Naive B cell (primary cell): ENCODE data around the gene MMS19. TPM values are rescaled to one million over a fixed set of nuclear protein-coding genes. Genes with fewer than 3 reads are reported as not detected.
"Not testable (repeated sequence)": the region's sequence is repeated elsewhere in the genome, so short reads cannot be mapped to it uniquely, and the experiment has no call there.

Experiments
- ATAC-seq, 2 donors: fragments of 150-1000 bp; cut with Tn5 transposase; 2 replicates each; pipeline ENCODE4 v1.10.0; 2021; ENCODE audit warnings: low read depth in 2 of 2, mild to moderate bottlenecking in 2 of 2, moderate library complexity in 2 of 2
- DNase-seq: peaks from one replicate; pipeline ENCODE4 v3.0.0; 2022
- H3K27ac Mint-ChIP-seq, 6 donors: one replicate each; pipeline ENCODE4 v1.8.0; 2020 to 2022; ENCODE audit warnings: mild to moderate bottlenecking in 6 of 6, mixed read lengths in 6 of 6, moderate library complexity in 5 of 6, inconsistent platforms in 2 of 6
- H3K27me3 Mint-ChIP-seq, 3 donors: one replicate each; pipeline ENCODE4 v1.8.0; 2021 to 2022; ENCODE audit warnings: mixed read lengths in 3 of 3, mild to moderate bottlenecking in 1 of 3
- H3K36me3 Mint-ChIP-seq, 2 donors: one replicate each; pipeline ENCODE4 v1.8.0; 2020 to 2022; ENCODE audit warnings: mixed read lengths in 2 of 2, inconsistent platforms in 1 of 2, mild to moderate bottlenecking in 1 of 2
- H3K4me1 Mint-ChIP-seq, 3 donors: one replicate each; pipeline ENCODE4 v1.8.0; 2020 to 2022; ENCODE audit warnings: mixed read lengths in 3 of 3, inconsistent platforms in 1 of 3, mild to moderate bottlenecking in 1 of 3, moderate library complexity in 1 of 3
- H3K4me3 Mint-ChIP-seq, 8 donors: one replicate each; pipeline ENCODE4 v1.8.0; 2020 to 2022; ENCODE audit warnings: mild to moderate bottlenecking in 8 of 8, mixed read lengths in 8 of 8, moderate library complexity in 8 of 8, inconsistent platforms in 2 of 8
- H3K9me3 Mint-ChIP-seq, 7 donors: one replicate each; pipeline ENCODE4 v1.8.0; 2020 to 2022; ENCODE audit warnings: mixed read lengths in 7 of 7, mild to moderate bottlenecking in 5 of 7, inconsistent platforms in 2 of 7, moderate library complexity in 1 of 7
- polyA plus RNA-seq, 6 donors: library from polyadenylated mRNA; unstranded; fragments of 300-500 nt; fragmentation: Illumina TruSeq; gene quantifications; one replicate each; pipeline ENCODE4 v1.2.3, GENCODE V29; 2021; ENCODE audit warnings: low read depth in 6 of 6

The MMS19 gene
- polyA plus RNA-seq, 6 donors from 2014 or later = 22.5 to 44.3 (median 26.6) TPM

DNA sequence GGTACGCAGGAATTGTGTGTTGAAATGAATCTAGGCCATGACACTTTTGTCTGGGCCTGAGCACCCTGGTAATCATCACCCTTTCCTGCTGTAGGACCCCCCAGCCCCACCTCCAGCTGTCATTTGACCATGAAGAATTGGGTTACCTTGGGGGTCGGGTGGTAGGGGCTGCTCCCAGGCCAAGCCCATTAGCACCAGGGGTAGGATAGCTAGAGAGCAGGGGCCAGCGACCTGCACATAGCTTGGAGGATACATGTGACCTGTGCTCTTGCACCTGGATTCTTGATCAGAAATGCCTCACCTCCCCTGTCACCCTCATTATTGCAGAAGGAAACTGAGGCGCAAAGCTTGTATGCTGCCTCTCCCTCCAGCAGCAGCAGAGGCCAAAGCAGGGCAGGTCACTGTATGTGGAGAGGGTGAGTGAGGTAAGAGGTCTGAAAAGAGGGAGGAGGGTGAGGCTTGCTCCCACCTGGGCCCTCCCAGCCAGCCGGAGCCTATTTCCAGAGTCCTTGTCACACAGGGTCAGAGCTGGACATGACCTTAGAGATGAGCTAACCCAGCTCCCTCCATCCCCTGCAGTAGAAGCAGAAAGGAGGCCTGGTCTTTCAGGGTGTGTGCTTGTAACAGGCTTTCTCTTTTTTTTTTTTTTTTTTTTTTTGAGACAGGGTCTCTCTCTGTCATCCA, 39.1 kb upstream of the MMS19 start:
- Mint-ChIP-seq H3K27me3 (peaks cover 0 to 4% (median 0%) of the 10 kb centered on the region in 3 donors), H3K4me3 (no peak overlapping the region), H3K4me1 (no peaks in the 10 kb centered on the region), H3K27ac (peak overlapping the region in 1 of 6 donors; percentile 70), H3K36me3 (no peaks in the 10 kb centered on the region), H3K9me3 (no peaks in the 10 kb centered on the region)
- DNase-seq (no peak), ATAC-seq (no peak)

DNA sequence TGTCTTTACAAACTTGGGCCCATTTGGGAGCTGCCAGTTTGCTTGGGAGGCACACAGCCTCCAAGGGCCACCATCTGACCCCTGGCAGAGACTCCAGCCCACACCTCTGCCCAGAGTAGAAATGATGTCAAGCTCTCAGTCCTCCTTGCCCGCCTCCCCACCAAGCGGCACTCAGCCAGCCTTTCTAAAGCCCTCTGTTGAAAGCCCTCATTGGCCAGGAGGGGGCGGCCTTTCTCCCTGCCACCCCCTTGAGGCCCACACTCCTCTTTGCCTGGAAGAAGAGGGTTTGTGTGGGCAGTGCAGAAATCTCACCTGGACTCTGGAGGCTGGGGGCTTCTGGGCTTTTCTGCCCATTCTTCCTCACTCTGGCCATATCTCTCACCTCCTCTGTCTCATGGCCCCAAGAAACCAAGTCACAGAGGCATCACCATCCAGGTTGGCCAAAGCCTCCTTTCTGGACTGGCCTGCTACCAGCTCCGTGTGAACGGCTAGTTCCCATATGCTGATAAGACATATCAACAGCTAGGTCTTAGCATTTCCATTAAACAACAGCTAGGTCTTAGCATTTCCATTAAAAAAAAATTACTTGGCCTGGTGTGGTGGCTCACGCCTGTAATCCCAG, 36.6 kb upstream of the MMS19 start:
- ATAC-seq (no peak), DNase-seq (no peak)
- H3K36me3 Mint-ChIP-seq = peaks cover 0 to 4% of the 10 kb centered on the region in 2 donors
- peaks cover 0 to 3% (median 1%) of the 10 kb centered on the region in 7 donors for H3K9me3 Mint-ChIP-seq
- H3K4me3 Mint-ChIP-seq = no peak overlapping the region
- peaks cover 0 to 4% (median 0%) of the 10 kb centered on the region in 3 donors for H3K27me3 Mint-ChIP-seq
- H3K27ac Mint-ChIP-seq = no peak overlapping the region
- no peaks in the 10 kb centered on the region for H3K4me1 Mint-ChIP-seq

DNA sequence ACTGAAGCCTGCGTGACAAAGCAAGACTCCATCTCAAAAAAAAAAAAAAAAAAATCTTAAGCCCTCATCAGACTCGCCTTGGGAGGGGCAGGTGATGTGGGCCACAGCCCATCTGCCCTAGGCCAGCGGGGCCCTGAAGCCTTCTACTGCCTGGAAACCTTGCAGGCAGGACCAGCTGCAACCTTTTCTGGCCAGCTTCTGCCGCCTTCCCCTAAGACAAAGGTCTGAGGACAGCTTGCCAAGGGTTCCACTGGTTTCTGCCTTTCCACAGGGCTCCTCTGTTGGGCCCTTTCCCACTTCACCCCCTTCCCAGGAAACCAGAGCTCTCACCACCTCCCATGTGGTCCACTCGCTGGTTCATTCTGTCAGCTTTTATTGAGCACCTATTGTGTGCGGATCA, 35.7 kb upstream of the MMS19 start:
- no peak overlapping the region for H3K4me3 Mint-ChIP-seq
- peaks cover 0 to 8% of the 10 kb centered on the region in 2 donors for H3K36me3 Mint-ChIP-seq
- DNase-seq = no peak
- no peak overlapping the region for H3K27ac Mint-ChIP-seq
- ATAC-seq = no peak
- H3K9me3 Mint-ChIP-seq = peaks cover 0 to 5% (median 4%) of the 10 kb centered on the region in 7 donors
- no peaks in the 10 kb centered on the region for H3K4me1 Mint-ChIP-seq
- H3K27me3 Mint-ChIP-seq = peaks cover 0 to 4% (median 0%) of the 10 kb centered on the region in 3 donors

DNA sequence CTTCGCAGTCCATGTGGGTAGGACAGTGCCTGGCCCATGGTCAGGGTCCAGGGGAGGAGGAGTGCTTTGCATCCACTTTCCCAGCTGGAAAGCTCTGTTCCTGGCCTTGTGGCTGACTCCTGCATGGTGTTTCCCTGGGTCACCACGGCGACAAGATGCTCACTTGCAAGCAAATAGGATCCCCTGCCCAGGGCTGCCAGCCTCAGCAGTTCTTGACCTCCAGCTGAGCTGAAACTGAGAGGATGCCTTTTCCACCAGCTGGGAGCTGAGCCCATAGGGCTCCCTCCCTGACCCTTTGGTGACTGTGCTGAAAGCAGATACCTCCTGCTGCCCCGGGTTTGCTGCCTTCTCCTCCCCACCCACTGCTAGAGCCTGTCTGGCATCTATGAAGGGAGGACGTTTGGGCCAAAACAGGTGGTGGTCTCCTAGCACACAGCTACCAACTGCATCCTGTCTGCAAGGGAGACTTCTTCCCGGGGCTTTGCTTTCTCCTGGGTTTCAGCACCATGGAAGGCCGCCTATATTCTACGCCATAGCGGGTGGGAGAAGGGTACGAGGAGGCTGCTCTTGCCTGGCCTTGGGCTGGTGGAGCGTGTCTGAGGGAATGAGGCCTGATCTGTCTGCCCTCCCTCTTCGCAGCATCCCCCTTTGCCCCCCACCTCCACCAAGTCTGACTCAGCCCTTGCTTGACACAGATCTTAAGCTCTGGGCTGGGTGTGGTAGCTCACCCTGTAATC, 34.9 kb upstream of the MMS19 start:
- no peak overlapping the region for H3K4me3 Mint-ChIP-seq
- H3K36me3 Mint-ChIP-seq = peaks cover 0 to 8% of the 10 kb centered on the region in 2 donors
- peaks cover 0 to 5% (median 4%) of the 10 kb centered on the region in 7 donors for H3K9me3 Mint-ChIP-seq
- no peak for DNase-seq
- ATAC-seq = no peak
- H3K4me1 Mint-ChIP-seq = no peaks in the 10 kb centered on the region
- H3K27me3 Mint-ChIP-seq = peaks cover 0 to 4% (median 0%) of the 10 kb centered on the region in 3 donors
- H3K27ac Mint-ChIP-seq = no peak overlapping the region

DNA sequence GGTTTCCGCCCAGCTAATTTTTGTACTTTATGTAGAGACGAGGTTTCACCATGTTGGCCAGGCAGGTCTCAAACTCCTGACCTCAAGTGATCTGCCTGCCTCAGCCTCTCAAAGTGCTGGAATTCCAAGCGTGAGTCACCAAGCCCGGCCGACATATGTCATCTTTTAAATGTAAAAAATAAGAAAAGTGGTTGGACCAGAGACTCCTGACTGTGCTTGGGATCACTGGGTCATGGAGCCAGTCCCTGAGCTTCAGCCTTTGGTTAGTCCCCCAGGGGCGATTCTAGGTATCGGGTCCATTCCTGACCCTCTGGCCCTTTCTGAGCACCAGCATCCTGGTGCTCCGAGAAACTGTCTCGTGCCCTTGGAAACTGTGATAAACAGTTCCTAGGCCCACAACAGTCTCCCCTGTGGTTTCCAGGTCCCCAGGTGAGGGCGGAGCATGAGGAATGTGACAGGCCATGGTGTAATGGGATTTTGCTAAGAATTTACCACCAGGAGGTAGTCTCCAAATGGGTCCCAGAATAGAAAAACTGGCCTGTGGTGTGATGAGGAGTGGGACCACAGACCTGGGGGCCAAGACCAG, 33.3 kb upstream of the MMS19 start:
- no peak overlapping the region for H3K4me3 Mint-ChIP-seq
- H3K4me1 Mint-ChIP-seq = no peaks in the 10 kb centered on the region
- H3K27ac Mint-ChIP-seq = no peak overlapping the region
- DNase-seq = no peak
- peaks cover 0 to 5% (median 4%) of the 10 kb centered on the region in 7 donors for H3K9me3 Mint-ChIP-seq
- peaks cover 0 to 4% (median 0%) of the 10 kb centered on the region in 3 donors for H3K27me3 Mint-ChIP-seq
- H3K36me3 Mint-ChIP-seq = peaks cover 0 to 8% of the 10 kb centered on the region in 2 donors
- no peak for ATAC-seq

DNA sequence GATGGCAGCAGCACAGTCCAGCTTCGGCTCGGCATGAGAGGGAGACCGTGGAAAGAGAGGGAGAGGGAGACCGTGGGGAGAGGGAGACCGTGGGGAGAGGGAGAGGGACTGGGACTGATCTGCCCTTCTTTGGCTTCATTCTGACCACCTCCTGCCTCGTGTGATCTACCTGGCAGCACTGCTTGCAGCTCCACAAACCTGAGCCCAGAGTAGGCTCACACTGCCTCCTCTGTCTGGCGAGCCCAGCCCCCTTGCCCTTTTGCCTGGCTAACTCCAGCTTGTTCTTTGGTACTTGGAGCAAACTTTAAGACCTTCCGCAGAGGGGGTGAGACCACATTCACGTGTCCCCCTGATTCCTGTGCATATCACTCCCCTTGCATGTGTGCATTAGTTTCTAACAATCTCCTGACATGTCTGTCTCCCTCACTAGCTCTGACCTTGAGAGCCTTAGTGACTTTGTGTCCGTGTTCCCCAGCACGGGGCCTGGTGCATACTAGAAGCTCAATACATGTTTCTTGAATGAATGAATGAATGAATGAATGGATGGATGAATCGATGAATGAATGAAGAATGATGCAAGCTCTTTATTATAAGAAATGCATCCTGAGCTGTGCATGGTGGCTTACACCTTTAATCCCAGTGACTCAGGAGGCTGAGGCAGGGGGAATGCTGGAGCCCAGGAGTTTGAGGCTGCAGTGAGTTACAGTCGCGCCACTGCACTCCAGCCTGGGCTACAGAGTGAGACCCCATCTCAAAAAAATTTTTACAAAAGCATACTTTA, 31.7 kb upstream of the MMS19 start:
- peaks cover 0 to 5% (median 4%) of the 10 kb centered on the region in 7 donors for H3K9me3 Mint-ChIP-seq
- no peak overlapping the region for H3K4me3 Mint-ChIP-seq
- H3K27me3 Mint-ChIP-seq = peaks cover 0 to 2% (median 0%) of the 10 kb centered on the region in 3 donors
- ATAC-seq (no peak), DNase-seq (no peak)
- peaks cover 0 to 8% of the 10 kb centered on the region in 2 donors for H3K36me3 Mint-ChIP-seq
- peak overlapping the region in 1 of 6 donors; percentile 68 for H3K27ac Mint-ChIP-seq
- H3K4me1 Mint-ChIP-seq = no peaks in the 10 kb centered on the region

DNA sequence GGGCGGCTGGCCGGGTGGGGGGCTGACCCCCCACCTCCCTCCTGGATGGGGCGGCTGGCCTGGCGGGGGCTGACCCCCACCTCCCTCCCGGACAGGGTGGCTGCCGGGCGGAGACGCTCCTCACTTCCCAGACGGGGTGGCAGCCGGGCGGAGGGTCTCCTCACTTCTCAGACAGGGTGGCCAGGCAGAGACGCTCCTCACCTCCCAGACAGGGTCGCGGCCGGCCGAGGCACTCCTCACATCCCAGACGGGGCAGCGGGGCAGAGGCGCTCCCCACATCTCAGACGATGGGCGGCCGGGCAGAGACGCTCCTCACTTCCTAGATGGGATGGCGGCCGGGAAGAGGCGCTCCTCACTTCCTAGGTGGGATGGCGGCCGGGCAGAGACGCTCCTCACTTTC, 30.7 kb upstream of the MMS19 start:
- not testable (repeated sequence) for ATAC-seq, H3K9me3 Mint-ChIP-seq, H3K36me3 Mint-ChIP-seq, H3K4me3 Mint-ChIP-seq, H3K4me1 Mint-ChIP-seq, H3K27ac Mint-ChIP-seq, DNase-seq, H3K27me3 Mint-ChIP-seq

DNA sequence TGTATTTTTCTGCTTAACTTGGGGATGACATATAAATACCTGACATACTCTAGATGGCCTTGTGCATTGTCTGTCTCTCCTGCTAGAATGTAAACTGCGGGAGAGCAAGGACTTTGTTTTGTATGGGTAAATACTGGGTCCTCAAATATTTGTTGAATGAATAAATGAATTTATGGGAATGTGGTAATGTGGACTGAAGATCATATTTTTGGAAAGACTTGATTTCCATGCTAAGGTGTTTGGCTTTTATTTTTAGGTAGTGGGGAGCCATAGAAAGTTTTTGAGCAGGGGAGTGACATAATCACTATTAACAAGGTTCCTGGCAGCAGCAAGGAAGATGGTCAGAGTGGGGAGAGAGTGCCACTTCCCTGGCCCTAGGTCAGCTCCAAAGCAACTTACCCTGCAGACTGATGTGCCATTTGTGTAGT, 27.5 kb upstream of the MMS19 start:
- H3K27ac Mint-ChIP-seq = peak overlapping the region in 1 of 6 donors; percentile 54
- no peak overlapping the region for H3K4me3 Mint-ChIP-seq
- peaks cover 0 to 8% of the 10 kb centered on the region in 2 donors for H3K36me3 Mint-ChIP-seq
- no peaks in the 10 kb centered on the region for H3K4me1 Mint-ChIP-seq
- DNase-seq = no peak
- H3K9me3 Mint-ChIP-seq = peaks cover 0 to 5% (median 4%) of the 10 kb centered on the region in 7 donors
- ATAC-seq = no peak
- H3K27me3 Mint-ChIP-seq = peaks cover 5 to 32% (median 15%) of the 10 kb centered on the region in 3 donors

DNA sequence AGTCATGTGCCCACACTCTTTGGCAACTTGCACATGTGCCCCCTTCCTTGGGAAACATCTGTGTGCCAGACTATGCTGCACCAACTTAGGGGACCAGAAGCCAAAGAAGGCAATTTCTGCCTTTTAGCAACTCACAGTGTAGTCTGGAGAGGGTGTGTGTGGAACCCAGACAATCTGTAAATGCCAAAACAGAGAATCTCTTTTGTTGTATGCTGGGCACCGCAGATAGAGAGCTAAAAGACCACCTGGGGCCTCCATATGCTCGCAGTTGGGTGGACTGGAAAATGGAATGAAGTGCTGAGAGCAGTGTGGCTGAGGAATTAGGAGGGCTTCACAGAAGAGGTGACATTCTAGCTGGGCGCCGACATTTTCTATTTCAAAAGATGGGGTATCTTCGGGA, 26.9 kb upstream of the MMS19 start:
- no peaks in the 10 kb centered on the region for H3K4me1 Mint-ChIP-seq
- peaks cover 0 to 4% (median 4%) of the 10 kb centered on the region in 7 donors for H3K9me3 Mint-ChIP-seq
- DNase-seq (no peak), ATAC-seq (no peak)
- H3K27me3 Mint-ChIP-seq = peaks cover 5 to 37% (median 21%) of the 10 kb centered on the region in 3 donors
- no peak overlapping the region for H3K4me3 Mint-ChIP-seq
- H3K36me3 Mint-ChIP-seq = peaks cover 0 to 6% of the 10 kb centered on the region in 2 donors
- no peak overlapping the region for H3K27ac Mint-ChIP-seq

DNA sequence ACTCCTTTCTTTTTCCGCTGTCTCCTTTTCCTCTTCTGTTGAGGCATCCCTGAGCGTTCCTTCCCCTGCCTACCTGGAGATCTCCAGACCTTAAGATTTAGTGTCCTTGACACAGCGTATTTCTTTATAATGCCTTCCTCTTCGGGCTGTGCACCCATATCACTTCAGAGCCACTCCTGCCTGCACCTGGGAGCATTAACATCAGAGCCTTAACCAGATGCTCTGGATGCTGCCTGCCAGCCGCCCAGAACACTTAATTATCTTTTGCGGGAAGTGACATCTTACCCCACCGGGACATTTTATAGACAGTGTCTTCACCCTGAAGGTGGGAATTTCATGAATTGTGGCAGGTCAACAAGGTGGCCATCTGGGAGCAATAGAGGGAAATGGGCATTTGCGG, 24.7 kb upstream of the MMS19 start:
- H3K27ac Mint-ChIP-seq = no peak overlapping the region
- DNase-seq (no peak), ATAC-seq (no peak)
- H3K4me1 Mint-ChIP-seq = no peaks in the 10 kb centered on the region
- no peaks in the 10 kb centered on the region for H3K36me3 Mint-ChIP-seq
- H3K4me3 Mint-ChIP-seq = no peak overlapping the region
- H3K27me3 Mint-ChIP-seq = peaks cover 9 to 37% (median 21%) of the 10 kb centered on the region in 3 donors
- H3K9me3 Mint-ChIP-seq = no peaks in the 10 kb centered on the region

DNA sequence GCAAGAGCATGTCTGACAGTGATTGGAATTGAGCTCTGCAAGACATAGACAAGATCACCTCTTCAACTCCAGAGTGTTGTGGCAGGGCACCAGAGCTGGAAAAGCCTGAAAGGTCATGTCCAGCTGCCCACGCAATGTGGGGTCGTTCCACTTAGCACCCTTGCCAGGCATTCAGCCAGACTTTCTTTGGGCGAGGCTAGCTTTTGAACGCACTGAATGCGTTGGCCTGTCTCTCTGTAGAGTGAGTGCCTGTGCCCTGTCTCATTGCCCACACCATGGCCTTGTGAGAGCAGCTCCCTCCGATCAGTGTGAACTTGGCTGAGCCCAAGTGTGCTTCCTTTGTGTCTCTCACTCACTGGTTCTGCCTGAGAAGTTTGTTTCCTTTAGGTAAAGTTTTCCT, 23.8 kb upstream of the MMS19 start:
- Mint-ChIP-seq H3K27me3 (peaks cover 9 to 41% (median 23%) of the 10 kb centered on the region in 3 donors), H3K4me3 (peak overlapping the region in 1 of 8 donors; percentile 42), H3K36me3 (no peaks in the 10 kb centered on the region), H3K9me3 (no peaks in the 10 kb centered on the region), H3K27ac (no peak overlapping the region), H3K4me1 (no peaks in the 10 kb centered on the region)
- no peak for ATAC-seq
- DNase-seq = no peak

DNA sequence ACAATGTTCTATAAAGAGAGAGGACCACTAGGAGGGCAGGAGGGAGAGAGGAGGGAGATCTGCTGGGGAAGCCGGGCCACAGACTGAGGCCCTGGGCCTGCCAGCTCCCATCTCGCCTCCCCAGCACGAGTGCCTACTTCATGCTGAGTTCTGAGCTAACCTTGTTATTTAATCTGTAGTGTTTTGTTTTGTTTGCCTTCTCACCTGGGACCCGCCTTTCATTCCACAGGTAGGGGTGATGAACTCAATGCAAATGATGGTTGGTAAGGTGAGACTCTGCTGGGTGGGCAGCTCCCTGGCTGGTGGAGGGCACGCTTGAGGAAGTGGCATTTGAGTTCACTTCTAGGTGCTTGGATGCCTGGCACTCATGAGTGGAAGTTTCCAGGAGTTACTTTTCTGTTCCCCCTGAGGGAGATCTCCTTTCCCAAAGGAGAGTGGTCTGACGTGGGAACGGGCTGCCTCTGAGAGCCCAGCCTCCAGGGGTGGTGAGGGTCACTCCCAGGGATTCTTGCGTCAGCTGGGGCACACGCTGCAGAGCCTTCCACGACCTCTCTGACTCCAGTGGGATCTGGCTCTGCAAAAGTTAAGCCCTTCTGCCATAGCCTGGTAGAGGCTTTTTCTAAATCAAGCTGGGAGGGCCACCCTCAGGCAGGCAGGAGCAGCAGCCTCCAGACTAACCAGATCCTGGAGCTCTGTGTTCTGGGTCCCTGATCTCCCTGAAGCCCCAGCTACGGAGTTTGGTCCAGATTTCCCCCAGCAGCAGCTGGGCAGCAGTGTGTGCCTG, 22.9 kb upstream of the MMS19 start:
- Mint-ChIP-seq H3K9me3 (no peaks in the 10 kb centered on the region), H3K36me3 (no peaks in the 10 kb centered on the region), H3K27ac (no peak overlapping the region), H3K4me3 (peak overlapping the region in 1 of 8 donors; percentile 62), H3K4me1 (no peaks in the 10 kb centered on the region), H3K27me3 (peaks cover 9 to 46% (median 28%) of the 10 kb centered on the region in 3 donors)
- no peak for ATAC-seq
- DNase-seq = no peak
